GM23338 (cell line): ENCODE results near the gene TMEM179B.

Experiments used
- CTCF ChIP-seq, 2 experiments: fragments of 200-600 bp in 1 of 2; sonication (generic) in 1 of 2; conservative IDR thresholded peaks; 2 replicates each; pipeline versions ENCODE4 v1.5.1 to v1.6.1; 2016 to 2017; ENCODE audit warnings: antibody characterized with exemption in 2 of 2, low read depth in 2 of 2, mild to moderate bottlenecking in 2 of 2, moderate library complexity in 1 of 2
- ETS1 ChIP-seq: IDR thresholded peaks from 2 replicates; pipeline ENCODE4 v1.6.1; 2016; ENCODE audit warnings: antibody characterized with exemption
- EZH2 ChIP-seq: fragments of 200-600 bp; sonication (generic); IDR thresholded peaks from one replicate; pipeline ENCODE4 v1.8.0; 2017; ENCODE audit warnings: antibody characterized with exemption, mild to moderate bottlenecking, low read depth; ENCODE audit not compliant: unreplicated experiment
- REST ChIP-seq: IDR thresholded peaks from one replicate; pipeline ENCODE4 v1.6.1; 2018; ENCODE audit warnings: antibody characterized with exemption; ENCODE audit not compliant: unreplicated experiment

- no peak for TF ChIP-seq CTCF (conservative IDR thresholded peaks at IDR 0.05; ENCODE audit: low read depth in 2 of 2)
- TF ChIP-seq REST: no peak
- TF ChIP-seq EZH2: no peak
- TF ChIP-seq ETS1: no peak
These were observed 9.8 kb upstream of the TMEM179B start for GRCh38 chr11:62777389-62777788.
